GM12891 (cell line): ENCODE measurements around the gene SRI.

Experiments
- POLR2AphosphoS5 ChIP-seq: IDR thresholded peaks from 2 replicates; pipeline ENCODE4 v1.6.1; 2011; ENCODE audit warnings: low read depth, low read length, control low read depth
- TAF1 ChIP-seq: IDR thresholded peaks from 2 replicates; pipeline ENCODE4 v1.6.1; 2011; ENCODE audit warnings: low read depth, low read length, control low read depth

- TF ChIP-seq TAF1 (no peak), POLR2AphosphoS5 (no peak)
Observed at GRCh38 chr7:88204525-88205110, 15.2 kb downstream of the SRI start.
